HCT116 (cell line): ENCODE data around the gene LTBP4.

Experiments
- ATF3 ChIP-seq: IDR thresholded peaks from 2 replicates; pipeline ENCODE4 v1.6.1; 2012
- CEBPB ChIP-seq: IDR thresholded peaks from 2 replicates; pipeline ENCODE4 v1.6.1; 2012; ENCODE audit warnings: low read depth
- CTCF ChIP-seq, 3 experiments: fragments of 200-600 bp in 1 of 3; sonication (generic) in 1 of 3; IDR thresholded peaks in 2 of 3; conservative IDR thresholded peaks in 1 of 3; 2 replicates each; pipeline ENCODE4 v1.5.1; 2012 to 2017; ENCODE audit warnings: low read depth in 2 of 3, low read length in 2 of 3, antibody characterized with exemption in 1 of 3, borderline replicate concordance in 1 of 3, control low read depth in 1 of 3, mild to moderate bottlenecking in 1 of 3, mixed read lengths in 1 of 3, mixed run types in 1 of 3, moderate library complexity in 1 of 3; ENCODE audit not compliant: insufficient read depth in 1 of 3
- EGR1 ChIP-seq: IDR thresholded peaks from 2 replicates; pipeline ENCODE4 v1.6.1; 2012; ENCODE audit warnings: low read depth
- EZH2 ChIP-seq: fragments of 200-600 bp; sonication (generic); IDR thresholded peaks from 2 replicates; pipeline ENCODE4 v1.6.1; 2017; ENCODE audit warnings: antibody characterized with exemption, mixed run types
- POLR2A ChIP-seq: IDR thresholded peaks from 2 replicates; pipeline ENCODE4 v1.7.0; 2011; ENCODE audit warnings: borderline replicate concordance; ENCODE audit not compliant: insufficient read depth, insufficient read length; ENCODE audit errors: extremely low read depth
- POLR2AphosphoS5 ChIP-seq: IDR thresholded peaks from 2 replicates; pipeline ENCODE4 v1.6.1; 2011; ENCODE audit warnings: mild to moderate bottlenecking, low read depth, low read length, moderate library complexity
- REST ChIP-seq: IDR thresholded peaks from 2 replicates; pipeline ENCODE4 v1.6.1; 2012; ENCODE audit warnings: low read depth
- SIN3A ChIP-seq: IDR thresholded peaks from 2 replicates; pipeline ENCODE4 v1.6.1; 2012; ENCODE audit warnings: low read depth
- YY1 ChIP-seq: IDR thresholded peaks from 2 replicates; pipeline ENCODE4 v1.6.1; 2011; ENCODE audit warnings: low read length, low read depth, moderate library complexity, mild to moderate bottlenecking; ENCODE audit not compliant: insufficient replicate concordance; ENCODE audit errors: extremely low read depth
- ZFX ChIP-seq: fragments of 450-650 bp; IDR thresholded peaks from 2 replicates; pipeline ENCODE4 v1.6.1; 2017
- ZNF274 ChIP-seq: fragments of 200-500 bp; sonication (Bioruptor generic); IDR thresholded peaks from 2 replicates; pipeline ENCODE4 v1.6.1; 2014; ENCODE audit warnings: mild to moderate bottlenecking, low read depth, low read length, inconsistent platforms

- TF ChIP-seq CTCF (IDR thresholded peaks at IDR 0.05 in 2 of 3, conservative IDR thresholded peaks at IDR 0.05 in 1 of 3; ENCODE audit: borderline replicate concordance in 1 of 3, insufficient read depth in 1 of 3, low read depth in 2 of 3, low read length in 2 of 3): no peak
- TF ChIP-seq SIN3A: no peak
- no peak for TF ChIP-seq POLR2A
- no peak for TF ChIP-seq ATF3
- no peak for TF ChIP-seq YY1
- no peak for TF ChIP-seq ZFX
- TF ChIP-seq EZH2: no peak
- TF ChIP-seq REST: no peak
- no peak for TF ChIP-seq ZNF274
- no peak for TF ChIP-seq EGR1
- TF ChIP-seq CEBPB: no peak
- no peak for TF ChIP-seq POLR2AphosphoS5
Observed at GRCh38 chr19:40621283-40621682, 20.1 kb downstream of the LTBP4 start.
